ENCODE data around the gene TSPEAR. TPM values are rescaled to one million over a fixed set of nuclear protein-coding genes. Genes with fewer than 3 reads are reported as not detected.
"Not testable (repeated sequence)": the region's sequence is repeated elsewhere in the genome, so short reads cannot be mapped to it uniquely, and the experiment has no call there.

Gene TSPEAR
- total RNA-seq, 1 donor from 2014 or later: not detected

- H3K4me3 ChIP-seq (ENCODE audit: low read depth, low read length): no peak overlapping the region
- no peaks in the 10 kb centered on the region for H3K27me3 ChIP-seq (ENCODE audit: control insufficient read depth, insufficient read depth, low read length)
- TF ChIP-seq CTCF (IDR thresholded peaks at IDR 0.05; ENCODE audit: insufficient read depth, low read length, poor library complexity, severe bottlenecking): no peak
- no peak for DNase-seq (ENCODE audit: low read depth)
- no peaks in the 10 kb centered on the region for H3K36me3 ChIP-seq (ENCODE audit: control insufficient read depth, insufficient read depth, low read length)
Measured at GRCh38 chr21:44649521-44650100, 61.8 kb downstream of the TSPEAR start.

- H3K36me3 ChIP-seq (ENCODE audit: control insufficient read depth, insufficient read depth, low read length): no peaks in the 10 kb centered on the region
- no peak for DNase-seq (ENCODE audit: low read depth)
- no peak overlapping the region for H3K4me3 ChIP-seq (ENCODE audit: low read depth, low read length)
- H3K27me3 ChIP-seq (ENCODE audit: control insufficient read depth, insufficient read depth, low read length): no peaks in the 10 kb centered on the region
- no peak for TF ChIP-seq CTCF (IDR thresholded peaks at IDR 0.05; ENCODE audit: insufficient read depth, low read length, poor library complexity, severe bottlenecking)
Measured at GRCh38 chr21:44648557-44649311, 62.6 kb downstream of the TSPEAR start.

- no peak for TF ChIP-seq CTCF (IDR thresholded peaks at IDR 0.05; ENCODE audit: insufficient read depth, low read length, poor library complexity, severe bottlenecking)
- Histone ChIP-seq H3K36me3 (ENCODE audit: control insufficient read depth, insufficient read depth, low read length) (no peaks in the 10 kb centered on the region), H3K4me3 (ENCODE audit: low read depth, low read length) (no peak overlapping the region), H3K27me3 (ENCODE audit: control insufficient read depth, insufficient read depth, low read length) (no peaks in the 10 kb centered on the region)
- DNase-seq (ENCODE audit: low read depth): no peak
Measured at GRCh38 chr21:44647222-44647552, 64.2 kb downstream of the TSPEAR start.

- H3K36me3 ChIP-seq (ENCODE audit: control insufficient read depth, insufficient read depth, low read length); H3K4me3 ChIP-seq (ENCODE audit: low read depth, low read length); DNase-seq (ENCODE audit: low read depth); H3K27me3 ChIP-seq (ENCODE audit: control insufficient read depth, insufficient read depth, low read length): not testable (repeated sequence)
Measured at GRCh38 chr21:44646366-44647221, 64.8 kb downstream of the TSPEAR start, which contains the start of gene KRTAP10-11. Gene KRTAP10-11 (plus strand): TSS chr21:44646414. CDS start chr21:44646459, 45 bp downstream.

- no peak for TF ChIP-seq CTCF (IDR thresholded peaks at IDR 0.05; ENCODE audit: insufficient read depth, low read length, poor library complexity, severe bottlenecking)
- no peak for DNase-seq (ENCODE audit: low read depth)
- Histone ChIP-seq H3K36me3 (ENCODE audit: control insufficient read depth, insufficient read depth, low read length) (no peaks in the 10 kb centered on the region), H3K27me3 (ENCODE audit: control insufficient read depth, insufficient read depth, low read length) (no peaks in the 10 kb centered on the region), H3K4me3 (ENCODE audit: low read depth, low read length) (no peak overlapping the region)
Measured at GRCh38 chr21:44644878-44645277, 66.5 kb downstream of the TSPEAR start.

- no peak for DNase-seq (ENCODE audit: low read depth)
Measured at GRCh38 chr21:44643741-44644310, 67.5 kb downstream of the TSPEAR start.

More at GRCh38 chr21:44643741-44644310, 67.5 kb downstream of the TSPEAR start:
- Histone ChIP-seq H3K4me3 (ENCODE audit: low read depth, low read length) (no peak overlapping the region), H3K36me3 (ENCODE audit: control insufficient read depth, insufficient read depth, low read length) (no peaks in the 10 kb centered on the region), H3K27me3 (ENCODE audit: control insufficient read depth, insufficient read depth, low read length) (no peaks in the 10 kb centered on the region)
- no peak for TF ChIP-seq CTCF (IDR thresholded peaks at IDR 0.05; ENCODE audit: insufficient read depth, low read length, poor library complexity, severe bottlenecking)

Data from kidney epithelial cell (primary cell).